ENCODE data around the gene AURKAIP1. TPM values are rescaled to one million over a fixed set of nuclear protein-coding genes. Genes with fewer than 3 reads are reported as not detected.

The AURKAIP1 gene
- total and polyA plus RNA-seq, 2 of the 13 experiments (the other 11 are each of a cell fraction or from before 2014, with no cell fraction given): 69.5 to 175 TPM

DNA sequence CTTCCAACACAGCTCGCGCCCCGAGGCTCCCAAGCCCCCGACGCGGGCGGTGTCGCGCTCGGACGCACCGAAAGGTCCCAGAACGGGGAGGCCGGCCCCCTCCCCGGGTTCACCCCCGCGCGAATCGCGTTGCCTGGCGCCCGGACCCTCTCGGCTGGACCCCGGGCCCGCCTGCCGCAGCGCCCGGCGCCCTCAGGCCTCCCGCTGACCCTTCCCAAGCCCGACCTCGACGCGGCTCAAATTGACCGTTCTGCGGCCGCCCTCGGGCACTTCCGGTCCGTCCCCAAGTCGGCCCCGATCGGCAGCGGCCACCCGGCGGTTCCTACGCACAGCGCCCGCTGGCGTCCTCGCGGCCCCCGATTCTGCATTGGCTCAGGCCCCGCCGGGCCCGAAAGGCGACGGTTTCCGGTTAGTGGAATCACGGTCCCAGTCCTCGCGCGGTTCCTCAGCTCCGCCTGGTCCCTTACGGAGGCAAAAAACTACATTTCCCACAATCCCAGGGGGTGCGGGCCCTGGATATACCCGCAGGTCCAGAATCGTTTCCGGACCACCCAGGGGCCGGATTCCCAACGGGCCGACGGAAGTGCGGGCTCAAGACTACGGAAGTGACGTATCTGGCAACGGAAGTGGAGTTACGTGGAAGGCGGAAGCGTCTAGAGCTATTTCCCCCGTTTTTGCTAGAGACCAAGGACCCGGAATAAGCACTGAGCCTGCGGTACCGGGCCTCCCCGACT, at the start of gene AURKAIP1 (continued):
- TF ChIP-seq KMT2B (CRISPR knock-in tag; IDR thresholded peaks at IDR 0.05): peak; percentile 92
- TF ChIP-seq PCBP1 (IDR thresholded peaks at IDR 0.05; ENCODE audit: borderline replicate concordance, low read depth, low read length): peak; percentile 91
- TF ChIP-seq ZNF749 (CRISPR knock-in tag; IDR thresholded peaks at IDR 0.05; ENCODE audit: borderline replicate concordance): no peak
- TF ChIP-seq MBD4 (IDR thresholded peaks at IDR 0.05; ENCODE audit: borderline replicate concordance, low read length): no peak
- TF ChIP-seq ARNTL (CRISPR knock-in tag; IDR thresholded peaks at IDR 0.05): peak; percentile 85
- TF ChIP-seq, protein P1, sequence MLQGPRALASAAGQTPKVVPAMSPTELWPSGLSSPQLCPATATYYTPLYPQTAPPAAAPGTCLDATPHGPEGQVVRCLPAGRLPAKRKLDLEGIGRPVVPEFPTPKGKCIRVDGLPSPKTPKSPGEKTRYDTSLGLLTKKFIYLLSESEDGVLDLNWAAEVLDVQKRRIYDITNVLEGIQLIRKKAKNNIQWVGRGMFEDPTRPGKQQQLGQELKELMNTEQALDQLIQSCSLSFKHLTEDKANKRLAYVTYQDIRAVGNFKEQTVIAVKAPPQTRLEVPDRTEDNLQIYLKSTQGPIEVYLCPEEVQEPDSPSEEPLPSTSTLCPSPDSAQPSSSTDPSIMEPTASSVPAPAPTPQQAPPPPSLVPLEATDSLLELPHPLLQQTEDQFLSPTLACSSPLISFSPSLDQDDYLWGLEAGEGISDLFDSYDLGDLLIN (CRISPR knock-in tag; IDR thresholded peaks at IDR 0.05; ENCODE audit: borderline replicate concordance): peak; percentile 35; the same call in 1 of the 2 replicates
- peak; percentile 68; the same call in 1 of the 2 replicates for TF ChIP-seq ZSCAN29 (CRISPR knock-in tag; conservative IDR thresholded peaks at IDR 0.05)
- TF ChIP-seq SMAD9 (CRISPR knock-in tag; IDR thresholded peaks at IDR 0.05): no peak; the same call in 1 of the 2 replicates
- TF ChIP-seq CAMTA2 (CRISPR knock-in tag; IDR thresholded peaks at IDR 0.05; ENCODE audit: borderline replicate concordance): peak; percentile 18; the same call in 1 of the 2 replicates
- TF ChIP-seq EZH2 (conservative IDR thresholded peaks at IDR 0.05; ENCODE audit: low read depth, low read length): no peak
- TF ChIP-seq, protein P2, sequence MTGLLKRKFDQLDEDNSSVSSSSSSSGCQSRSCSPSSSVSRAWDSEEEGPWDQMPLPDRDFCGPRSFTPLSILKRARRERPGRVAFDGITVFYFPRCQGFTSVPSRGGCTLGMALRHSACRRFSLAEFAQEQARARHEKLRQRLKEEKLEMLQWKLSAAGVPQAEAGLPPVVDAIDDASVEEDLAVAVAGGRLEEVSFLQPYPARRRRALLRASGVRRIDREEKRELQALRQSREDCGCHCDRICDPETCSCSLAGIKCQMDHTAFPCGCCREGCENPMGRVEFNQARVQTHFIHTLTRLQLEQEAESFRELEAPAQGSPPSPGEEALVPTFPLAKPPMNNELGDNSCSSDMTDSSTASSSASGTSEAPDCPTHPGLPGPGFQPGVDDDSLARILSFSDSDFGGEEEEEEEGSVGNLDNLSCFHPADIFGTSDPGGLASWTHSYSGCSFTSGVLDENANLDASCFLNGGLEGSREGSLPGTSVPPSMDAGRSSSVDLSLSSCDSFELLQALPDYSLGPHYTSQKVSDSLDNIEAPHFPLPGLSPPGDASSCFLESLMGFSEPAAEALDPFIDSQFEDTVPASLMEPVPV (CRISPR knock-in tag; IDR thresholded peaks at IDR 0.05): peak; percentile 82; the same call in 1 of the 2 replicates
- TF ChIP-seq ZNF230 (CRISPR knock-in tag; IDR thresholded peaks at IDR 0.05): no peak; the same call in 1 of the 2 replicates
- TF ChIP-seq THYN1 (CRISPR knock-in tag; IDR thresholded peaks at IDR 0.05; ENCODE audit: borderline replicate concordance, low read depth): 0 out of 2 replicates have a peak, but pooled peaks have one; percentile 6
- TF ChIP-seq, protein P3, sequence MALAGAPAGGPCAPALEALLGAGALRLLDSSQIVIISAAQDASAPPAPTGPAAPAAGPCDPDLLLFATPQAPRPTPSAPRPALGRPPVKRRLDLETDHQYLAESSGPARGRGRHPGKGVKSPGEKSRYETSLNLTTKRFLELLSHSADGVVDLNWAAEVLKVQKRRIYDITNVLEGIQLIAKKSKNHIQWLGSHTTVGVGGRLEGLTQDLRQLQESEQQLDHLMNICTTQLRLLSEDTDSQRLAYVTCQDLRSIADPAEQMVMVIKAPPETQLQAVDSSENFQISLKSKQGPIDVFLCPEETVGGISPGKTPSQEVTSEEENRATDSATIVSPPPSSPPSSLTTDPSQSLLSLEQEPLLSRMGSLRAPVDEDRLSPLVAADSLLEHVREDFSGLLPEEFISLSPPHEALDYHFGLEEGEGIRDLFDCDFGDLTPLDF (CRISPR knock-in tag; IDR thresholded peaks at IDR 0.05): peak; percentile 79
- TF ChIP-seq NFIC (IDR thresholded peaks at IDR 0.05; ENCODE audit: low read length): no peak
- TF ChIP-seq, protein P4, sequence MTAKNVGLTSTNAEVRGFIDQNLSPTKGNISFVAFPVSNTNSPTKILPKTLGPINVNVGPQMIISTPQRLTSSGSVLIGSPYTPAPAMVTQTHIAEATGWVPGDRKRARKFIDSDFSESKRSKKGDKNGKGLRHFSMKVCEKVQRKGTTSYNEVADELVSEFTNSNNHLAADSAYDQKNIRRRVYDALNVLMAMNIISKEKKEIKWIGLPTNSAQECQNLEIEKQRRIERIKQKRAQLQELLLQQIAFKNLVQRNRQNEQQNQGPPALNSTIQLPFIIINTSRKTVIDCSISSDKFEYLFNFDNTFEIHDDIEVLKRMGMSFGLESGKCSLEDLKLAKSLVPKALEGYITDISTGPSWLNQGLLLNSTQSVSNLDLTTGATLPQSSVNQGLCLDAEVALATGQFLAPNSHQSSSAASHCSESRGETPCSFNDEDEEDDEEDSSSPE (CRISPR knock-in tag; IDR thresholded peaks at IDR 0.05): peak; percentile 93
- TF ChIP-seq, protein P5, sequence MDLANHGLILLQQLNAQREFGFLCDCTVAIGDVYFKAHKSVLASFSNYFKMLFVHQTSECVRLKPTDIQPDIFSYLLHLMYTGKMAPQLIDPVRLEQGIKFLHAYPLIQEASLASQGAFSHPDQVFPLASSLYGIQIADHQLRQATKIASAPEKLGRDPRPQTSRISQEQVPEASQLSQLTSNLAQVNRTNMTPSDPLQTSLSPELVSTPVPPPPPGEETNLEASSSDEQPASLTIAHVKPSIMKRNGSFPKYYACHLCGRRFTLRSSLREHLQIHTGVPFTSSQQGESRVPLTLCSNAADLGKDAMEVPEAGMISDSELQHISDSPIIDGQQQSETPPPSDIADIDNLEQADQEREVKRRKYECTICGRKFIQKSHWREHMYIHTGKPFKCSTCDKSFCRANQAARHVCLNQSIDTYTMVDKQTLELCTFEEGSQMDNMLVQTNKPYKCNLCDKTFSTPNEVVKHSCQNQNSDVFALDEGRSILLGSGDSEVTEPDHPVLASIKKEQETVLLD (CRISPR knock-in tag; IDR thresholded peaks at IDR 0.05; ENCODE audit: low read depth): peak; percentile 98
- TF ChIP-seq ZNF430 (CRISPR knock-in tag; IDR thresholded peaks at IDR 0.05): peak; percentile 88
- TF ChIP-seq CHCHD3 (CRISPR knock-in tag; IDR thresholded peaks at IDR 0.05): 0 out of 2 replicates have a peak, but pooled peaks have one; percentile 44
- no peak; the same call in 1 of the 2 replicates for TF ChIP-seq ZNF383 (CRISPR knock-in tag; IDR thresholded peaks at IDR 0.05; ENCODE audit: borderline replicate concordance)
- no peak for TF ChIP-seq U2AF2 (IDR thresholded peaks at IDR 0.05; ENCODE audit: low read depth, low read length)
- peak; percentile 99 for TF ChIP-seq THAP11 (CRISPR knock-in tag; IDR thresholded peaks at IDR 0.05)
- TF ChIP-seq ZMYM2 (CRISPR knock-in tag; IDR thresholded peaks at IDR 0.05): no peak
